Measurements from ENCODE around the gene WRNIP1. TPM values are rescaled to one million over a fixed set of nuclear protein-coding genes. Genes with fewer than 3 reads are reported as not detected.

The WRNIP1 gene
- total and polyA plus RNA-seq, 9 of the 15 experiments (the other 6 are each of a cell fraction or from before 2014, with no cell fraction given), result 13.2 to 63.6 (median 48.6) TPM

DNA sequence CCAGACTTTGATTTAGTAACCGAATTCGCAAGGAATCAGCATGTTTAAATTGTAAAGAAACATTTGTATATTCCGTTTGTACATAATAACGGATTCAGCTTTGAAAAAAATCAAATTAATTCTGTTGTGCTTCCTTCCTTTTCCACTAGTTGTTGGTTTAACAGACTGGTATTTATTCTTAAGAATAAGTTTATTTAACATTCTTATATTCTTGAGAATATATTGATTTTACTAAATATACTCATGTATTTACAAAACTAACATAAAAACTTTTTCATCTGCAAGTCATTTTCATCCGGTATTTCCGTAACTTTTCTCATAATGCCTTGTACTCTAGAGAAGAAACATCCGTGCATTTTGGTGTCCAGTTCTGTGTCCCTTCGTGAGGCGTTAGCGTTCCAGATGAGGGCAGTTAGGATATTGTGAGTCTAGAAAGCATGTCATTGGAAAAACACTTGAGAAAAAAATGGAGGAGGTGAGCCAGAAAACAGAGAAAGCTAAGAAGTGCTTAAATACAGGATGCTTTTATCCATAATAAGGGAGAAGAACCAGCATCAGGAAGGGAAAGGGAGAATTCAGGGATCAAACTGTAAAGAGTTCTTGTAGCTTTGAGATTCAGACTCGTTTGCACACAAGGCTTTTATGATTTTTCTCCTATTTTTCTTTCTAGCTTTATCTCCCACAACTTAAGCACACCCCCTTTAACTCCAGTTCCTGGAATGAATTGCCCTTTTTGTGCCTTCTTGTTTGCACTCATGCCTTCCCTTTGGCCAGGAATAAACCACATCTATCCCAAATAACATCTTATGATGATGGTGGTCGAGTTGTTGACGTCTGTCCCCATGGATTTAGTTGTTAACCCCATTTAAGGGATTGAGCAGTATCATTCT, 1.8 kb downstream of the WRNIP1 start (continued):
- TF ChIP-seq PBX2 (CRISPR knock-in tag; IDR thresholded peaks at IDR 0.05; ENCODE audit: low read depth) (no peak), PBX2 (tag; conservative IDR thresholded peaks at IDR 0.05; ENCODE audit: low read depth) (no peak), JUNB (CRISPR knock-in tag; conservative IDR thresholded peaks at IDR 0.05) (no peak), FOXM1 (IDR thresholded peaks at IDR 0.05; ENCODE audit: low read depth) (peak; percentile 81), FOXM1 (CRISPR knock-in tag; IDR thresholded peaks at IDR 0.05; ENCODE audit: low read depth) (no peak), ZNF407 (IDR thresholded peaks at IDR 0.05; ENCODE audit: low read depth) (no peak), ZNF695 (CRISPR knock-in tag; IDR thresholded peaks at IDR 0.05) (no peak), U2AF1 (optimal IDR thresholded peaks at IDR 0.05; ENCODE audit: low read depth, low read length) (no peak), HOMEZ (CRISPR knock-in tag; IDR thresholded peaks at IDR 0.05) (0 out of 2 replicates have a peak, but pooled peaks have one; percentile 7), ZZZ3 (IDR thresholded peaks at IDR 0.05) (no peak), ZNF551 (CRISPR knock-in tag; IDR thresholded peaks at IDR 0.05) (no peak), TBL1XR1 (IDR thresholded peaks at IDR 0.05; ENCODE audit: low read length in 2 of 2) (no peak)
- TF ChIP-seq, protein P1, sequence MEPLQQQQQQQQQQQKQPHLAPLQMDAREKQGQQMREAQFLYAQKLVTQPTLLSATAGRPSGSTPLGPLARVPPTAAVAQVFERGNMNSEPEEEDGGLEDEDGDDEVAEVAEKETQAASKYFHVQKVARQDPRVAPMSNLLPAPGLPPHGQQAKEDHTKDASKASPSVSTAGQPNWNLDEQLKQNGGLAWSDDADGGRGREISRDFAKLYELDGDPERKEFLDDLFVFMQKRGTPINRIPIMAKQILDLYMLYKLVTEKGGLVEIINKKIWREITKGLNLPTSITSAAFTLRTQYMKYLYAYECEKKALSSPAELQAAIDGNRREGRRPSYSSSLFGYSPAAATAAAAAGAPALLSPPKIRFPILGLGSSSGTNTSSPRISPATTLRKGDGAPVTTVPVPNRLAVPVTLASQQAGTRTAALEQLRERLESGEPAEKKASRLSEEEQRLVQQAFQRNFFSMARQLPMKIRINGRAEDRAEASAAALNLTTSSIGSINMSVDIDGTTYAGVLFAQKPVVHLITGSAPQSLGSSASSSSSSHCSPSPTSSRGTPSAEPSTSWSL (CRISPR knock-in tag; IDR thresholded peaks at IDR 0.05; ENCODE audit: borderline replicate concordance), result no peak
